Fibroblast of skin of scalp (primary cell): Measurements from ENCODE around the gene DUSP21.
"Not testable (repeated sequence)": the region's sequence is repeated elsewhere in the genome, so short reads cannot be mapped to it uniquely, and the experiment has no call there.

Experiments used
- DNase-seq: peaks from one replicate; pipeline ENCODE4 v3.0.0-alpha.2; 2013

Gene DUSP21

GRCh38 chrX:44876767-44877166, 32.9 kb downstream of the DUSP21 start:
- no peak for DNase-seq

DNA sequence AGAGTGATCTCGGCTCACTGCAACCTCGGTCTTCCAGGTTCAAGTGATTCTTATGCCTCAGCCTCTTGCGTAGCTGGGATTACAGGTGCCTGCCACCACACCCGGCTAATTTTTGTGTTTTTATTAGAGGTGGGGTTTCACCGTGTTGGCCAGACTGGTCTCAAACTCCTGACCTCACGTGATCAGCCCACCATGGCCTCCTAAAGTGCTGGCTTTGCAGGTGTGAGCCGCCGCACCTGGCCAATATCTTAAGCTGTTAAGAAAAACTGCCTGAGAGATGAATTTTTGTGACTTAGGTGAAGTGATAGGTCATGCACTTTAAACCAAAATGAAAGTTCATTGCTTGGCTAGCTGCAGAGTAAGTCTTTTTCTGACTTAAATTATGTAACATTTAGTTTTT, 35.0 kb downstream of the DUSP21 start:
- no peak for DNase-seq

GRCh38 chrX:44881549-44881948, 37.7 kb downstream of the DUSP21 start:
- no peak for DNase-seq

GRCh38 chrX:44882635-44883034, 38.8 kb downstream of the DUSP21 start:
- no peak for DNase-seq

DNA sequence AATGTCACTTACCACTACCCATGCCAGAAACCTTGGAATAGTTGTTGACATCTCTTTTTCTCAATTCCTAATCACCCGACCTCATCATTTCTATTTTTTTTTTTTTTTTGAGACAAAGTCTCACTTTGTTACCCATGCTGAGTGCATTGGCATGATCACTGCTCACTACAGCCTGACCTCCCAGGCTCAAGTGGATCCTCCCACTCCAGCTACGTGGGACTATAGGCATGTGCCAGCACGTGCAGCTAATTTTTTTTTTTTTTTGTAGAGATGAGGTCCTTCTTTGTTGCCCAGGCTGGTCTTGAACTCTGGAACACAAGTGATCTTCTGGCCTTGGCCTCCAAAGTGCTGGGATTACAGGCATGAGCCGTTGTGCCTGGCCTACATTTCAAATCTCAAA, 41.1 kb downstream of the DUSP21 start:
- no peak for DNase-seq

DNA sequence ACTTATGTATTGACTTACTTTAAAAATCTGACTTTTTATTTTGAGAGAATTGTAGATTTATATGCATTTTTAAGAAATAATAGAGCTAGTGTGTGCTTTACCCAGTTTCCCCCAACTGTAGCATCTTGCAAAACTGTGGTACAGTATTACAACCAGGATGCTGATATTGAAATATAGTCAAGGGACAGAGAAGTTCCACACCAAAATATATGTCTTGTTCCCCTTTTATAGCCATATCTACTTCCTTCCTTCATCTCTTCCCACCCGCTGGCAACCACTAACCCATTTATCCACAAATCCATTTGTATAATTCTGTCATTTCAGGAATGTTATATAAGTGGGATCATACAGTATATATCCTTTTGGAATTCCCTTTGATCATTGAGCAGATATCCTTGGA, 46.0 kb downstream of the DUSP21 start:
- no peak for DNase-seq

GRCh38 chrX:44890247-44890646, 46.4 kb downstream of the DUSP21 start:
- DNase-seq: no peak

DNA sequence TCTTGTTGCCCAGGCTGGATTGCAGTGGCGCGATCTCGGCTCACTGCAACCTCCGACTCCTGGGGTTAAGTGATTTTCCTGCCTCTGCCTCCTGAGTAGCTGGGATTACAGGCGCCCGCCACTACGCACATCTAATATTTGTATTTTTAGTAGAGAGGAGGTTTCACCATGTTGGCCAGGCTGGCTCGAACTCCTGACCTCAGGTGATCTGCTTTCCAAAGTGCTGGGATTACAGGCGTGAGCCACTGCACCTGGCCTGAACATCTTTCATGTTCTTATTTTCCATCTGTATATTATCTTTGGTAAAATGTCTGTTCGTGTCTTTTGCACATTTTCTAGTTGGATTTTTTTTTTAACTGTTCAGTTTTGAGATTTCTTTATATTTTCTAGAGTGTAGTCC, 46.9 kb downstream of the DUSP21 start:
- DNase-seq: not testable (repeated sequence)

DNA sequence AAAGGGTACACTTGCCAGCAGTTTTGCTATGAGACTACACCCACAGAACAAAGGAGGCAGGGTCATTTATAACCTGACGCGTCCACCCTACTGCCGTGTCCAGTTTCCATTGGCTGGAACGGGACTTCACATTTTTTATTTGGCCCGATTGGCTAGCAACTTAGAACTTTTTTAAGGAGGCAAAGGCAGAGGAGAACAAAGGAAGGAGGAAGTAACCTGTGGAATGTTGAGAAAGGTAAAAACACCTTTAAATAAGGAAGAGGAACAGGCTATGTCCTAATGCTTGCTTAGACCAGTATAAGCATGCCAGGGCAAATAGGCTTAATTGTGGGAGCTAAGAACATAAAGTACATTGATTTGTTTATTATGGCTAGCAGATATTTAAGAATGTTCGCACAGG, 47.8 kb downstream of the DUSP21 start:
- DNase-seq: no peak
